GM19023 (cell line): ENCODE results near the gene FOXI1.

Experiments used
- ATAC-seq: cut with Tn5 transposase; IDR thresholded peaks from one replicate; pipeline ENCODE4 v1.9.1; 2021; ENCODE audit warnings: mild to moderate bottlenecking, moderate library complexity; ENCODE audit not compliant: unreplicated experiment

Gene FOXI1

DNA sequence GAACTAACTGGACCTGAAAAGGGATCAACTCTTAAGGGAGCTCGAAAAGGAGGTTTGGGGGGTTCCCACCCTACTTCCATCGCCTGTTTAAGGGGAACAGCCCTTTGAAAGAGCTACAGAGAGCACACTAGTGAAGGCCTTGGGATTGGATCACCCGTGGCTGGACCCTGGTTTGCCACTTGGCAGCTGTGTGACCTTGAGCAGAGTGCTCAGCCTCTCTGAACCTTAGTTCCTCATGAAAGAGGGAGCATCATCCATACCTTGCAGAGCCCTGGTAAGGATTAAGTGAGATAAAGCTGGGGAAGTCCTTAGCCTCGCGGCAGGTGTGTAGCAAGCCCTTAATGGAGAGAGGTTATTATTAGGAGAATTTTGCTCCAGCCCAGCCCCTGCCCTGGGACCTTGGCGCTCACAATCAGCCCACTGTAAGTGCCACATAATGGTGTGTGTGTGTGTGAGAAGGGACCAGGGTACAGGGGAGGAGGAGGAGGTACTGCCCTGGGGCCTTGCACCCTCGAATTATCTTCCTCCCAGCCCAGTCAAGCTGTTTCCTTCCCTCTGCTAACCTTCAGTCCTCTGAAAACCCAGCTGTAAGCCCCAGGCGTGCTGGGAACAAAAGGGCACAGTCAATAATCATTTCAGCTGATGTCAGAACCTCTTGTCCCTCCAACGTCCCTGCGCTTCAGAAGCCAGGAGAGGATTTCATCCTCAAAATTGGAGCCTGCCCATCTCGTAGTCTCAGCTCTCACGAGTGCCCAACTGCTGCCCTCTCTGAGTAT lies 42.9 kb downstream of the FOXI1 start:
- ATAC-seq = no peak

- no peak for ATAC-seq
Measured at GRCh38 chr5:170149206-170149515, 43.5 kb downstream of the FOXI1 start.

DNA sequence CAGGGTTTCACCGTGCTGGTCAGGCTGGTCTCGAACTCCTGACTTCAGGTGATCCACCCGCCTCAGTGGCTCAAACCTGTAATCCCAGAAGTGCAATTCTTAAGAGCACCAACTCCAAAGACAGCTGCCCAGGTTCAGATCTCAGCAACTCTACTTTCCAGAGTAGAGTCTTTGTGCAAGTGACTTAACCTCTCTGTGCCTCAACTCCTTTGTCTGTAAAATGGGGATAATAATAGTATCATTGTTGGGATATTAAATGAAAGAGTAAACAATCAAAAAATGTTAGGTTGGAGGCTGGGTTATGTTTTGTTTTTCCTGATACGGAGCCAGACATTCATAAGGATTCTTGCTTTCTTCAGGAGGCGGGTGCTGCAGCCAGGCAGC lies 45.0 kb downstream of the FOXI1 start:
- no peak for ATAC-seq

GRCh38 chr5:170151097-170151831 lies 45.6 kb downstream of the FOXI1 start:
- ATAC-seq = peak; percentile 67

GRCh38 chr5:170152767-170153166 lies 47.1 kb downstream of the FOXI1 start:
- ATAC-seq = no peak

GRCh38 chr5:170154297-170154696 lies 48.6 kb downstream of the FOXI1 start:
- ATAC-seq = no peak

- ATAC-seq = no peak
Measured at GRCh38 chr5:170154744-170155143, 49.0 kb downstream of the FOXI1 start.

GRCh38 chr5:170155771-170156170 lies 50.1 kb downstream of the FOXI1 start:
- no peak for ATAC-seq

DNA sequence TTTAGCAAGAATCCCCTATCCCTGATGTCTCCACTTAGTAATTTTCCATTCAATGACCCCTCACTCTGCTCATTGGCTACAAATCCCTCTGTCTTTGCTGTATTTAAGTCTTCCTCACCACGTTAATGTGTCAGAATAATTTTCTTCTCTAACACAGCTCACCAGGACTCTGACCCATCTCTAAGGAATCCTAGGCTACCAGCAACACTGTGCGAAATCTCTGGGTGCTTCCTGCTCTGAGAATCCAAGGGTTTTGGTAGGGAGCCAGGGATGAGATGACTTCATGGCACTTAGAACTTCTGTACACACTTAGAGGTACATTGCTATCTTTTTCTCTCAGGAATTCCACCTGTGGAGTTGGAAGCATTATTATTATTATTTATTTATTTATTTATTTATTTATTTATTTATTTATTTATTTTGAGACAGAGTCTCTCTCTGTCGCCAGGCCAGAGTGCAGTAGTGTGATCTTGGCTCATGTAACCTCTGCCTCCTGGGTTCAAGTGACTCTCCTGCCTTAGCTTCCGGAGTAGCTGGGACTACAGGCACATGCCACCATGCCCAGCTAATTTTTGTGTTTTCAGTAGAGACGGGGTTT lies 53.5 kb downstream of the FOXI1 start:
- ATAC-seq = no peak
